Psoas muscle (tissue), 8 donors: ENCODE measurements around the gene CHCHD6. TPM values are rescaled to one million over a fixed set of nuclear protein-coding genes. Genes with fewer than 3 reads are reported as not detected.

Experiments used
- ATAC-seq, 4 donors: fragments of 200-7000 bp; cut with Tn5 transposase; one replicate each; pipeline ENCODE4 v1.9.1; 2020; ENCODE audit warnings: moderate library complexity in 3 of 4, mild to moderate bottlenecking in 2 of 4
- DNase-seq, 2 donors: peaks; one replicate each; pipeline ENCODE4 v3.0.0-alpha.2; 2020
- H3K27ac ChIP-seq: fragments of 200-600 bp; one replicate; pipeline ENCODE4 v1.8.0; 2022
- H3K27me3 ChIP-seq, 3 donors: fragments of 200-600 bp in 1 of 3; one replicate each; pipeline versions ENCODE4 v1.6.1 to v1.8.0; 2013 to 2022; ENCODE audit warnings: low read length in 2 of 3, mild to moderate bottlenecking in 2 of 3, moderate library complexity in 1 of 3; ENCODE audit not compliant: insufficient read depth in 3 of 3
- H3K36me3 ChIP-seq, 2 donors: fragments of 200-600 bp in 1 of 2; one replicate each; pipeline versions ENCODE4 v1.6.1 to v1.8.0; 2013 to 2022; ENCODE audit warnings: low read depth in 1 of 2, mild to moderate bottlenecking in 1 of 2, moderate library complexity in 1 of 2; ENCODE audit not compliant: insufficient read depth in 1 of 2
- H3K4me1 ChIP-seq: fragments of 200-600 bp; one replicate; pipeline ENCODE4 v1.8.0; 2022
- H3K4me3 ChIP-seq: fragments of 200-600 bp; one replicate; pipeline ENCODE4 v1.8.0; 2022; ENCODE audit warnings: mild to moderate bottlenecking
- H3K9me3 ChIP-seq: fragments of 200-600 bp; one replicate; pipeline ENCODE4 v1.8.0; 2022
- CTCF ChIP-seq: fragments of 200-600 bp; IDR thresholded peaks from one replicate; pipeline ENCODE4 v1.8.0; 2022; ENCODE audit warnings: antibody characterized with exemption
- WGBS, 3 donors: extraction: QIAGEN DNeasy Blood & Tissue Kit; methylation state at CpG; one replicate each; pipeline versions ENCODE4 v1.1.6 to v1.1.7; 2013; 5-methylcytosine and 5-hydroxymethylcytosine counted together
- intact Hi-C, 2 donors: fragments of 100-400 bp; cut with DNase I; formaldehyde crosslinking; loops; one replicate each; pipeline versions ENCODE4 v1.11.0 to v1.14.2; 2022
- long read RNA-seq, 2 donors: library from polyadenylated mRNA; unstranded; transcript quantifications; one replicate each; pipeline ENCODE4 v2.0.0, GENCODE V29; 2021
- polyA plus RNA-seq, 3 donors: library from polyadenylated mRNA; stranded (reverse); fragments of 200-250 nt; gene quantifications; one replicate each; pipeline ENCODE4 v1.2.3, GENCODE V29; 2013
- total RNA-seq, 4 donors: library from RNA; stranded (reverse); fragmentation: NEBNext Ultra II Directional in 2 of 4; extraction: Animal tissue kit (Norgen Biotek cat#: 25700) in 2 of 4; gene quantifications; one replicate each; pipeline versions ENCODE4 v1.2.1 to v1.2.4, GENCODE V29; 2021 to 2023
- donor health status: healthy with polysubstance abuse.
- donor health status: DM: no; HTN: no; CAD: no; lungs with moderate emphysema.
- donor health status: Bipolar disorder and iron deficiency.
- donor health status: healthy.
- donor health status: DM: yes; HTN: yes; CAD: no.
- donor health status: DM: no; HTN: no; CAD: no.
- donor health status: DM: no; HTN: no; CAD: no.
- donor health status: DM: yes; HTN: yes; CAD: no.

Gene CHCHD6
- total RNA-seq (1 to 10 TPM; 2.4 to 3.5 (median 2.9) TPM), polyA plus RNA-seq (10 to 100 TPM in 1 of 3 donors, 1 to 10 TPM in 2; 3.8 to 13.8 (median 4.8) TPM)
- long read RNA-seq, donor 1, partial matches to known transcripts: 0 of 4 reads
- long read RNA-seq, donor 1, other reads (novel, unspliced or antisense): 2 of 4 reads
- long read RNA-seq, donor 2, partial matches to known transcripts: 0 of 4 reads
- long read RNA-seq, donor 2, other reads (novel, unspliced or antisense): 2 of 4 reads

GRCh38 chr3:126703512-126704493 is at the start of gene CHCHD6:
Gene CHCHD6, plus strand, starts transcription at chr3:126704240. Its CDS starts 73 bp downstream, at chr3:126704313.
- no peak within 1 kb of the TSS for H3K27ac ChIP-seq

GRCh38 chr3:126654571-126655383 is 49.3 kb upstream of the CHCHD6 start, which contains the start of gene TXNRD3:
Gene TXNRD3, minus strand, starts transcription at chr3:126655124.
- intact Hi-C loops: loop anchor here in 1 of 2 donors (10.0 kb wide), 1 partner anchor 130 kb away; the partner anchor contains the start of gene CHST13
- peaks cover 0 to 4% of the 10 kb centered on the region in 2 donors for H3K36me3 ChIP-seq
- ATAC-seq: peak; percentile 95 to 99 (median 97)
- DNase-seq: peak; percentile 84 to 89
- H3K4me3 ChIP-seq: peak within 1 kb of the TSS; percentile 87
- 1% methylated on average over 63 to 102 of the region's 102 CpGs for WGBS, 3 donors
- TF ChIP-seq CTCF: peak; percentile 12
- peak within 1 kb of the TSS; percentile 95 for H3K27ac ChIP-seq
- H3K27me3 ChIP-seq: no peaks in the 10 kb centered on the region
- H3K4me1 ChIP-seq: peaks cover 13% of the 10 kb centered on the region
- H3K9me3 ChIP-seq: no peaks in the 10 kb centered on the region

More at GRCh38 chr3:126703512-126704493, at the start of gene CHCHD6:
- peak; percentile 10 for TF ChIP-seq CTCF
- 2 to 3% (median 2%) methylated on average over 48 to 69 of the region's 69 CpGs for WGBS, 3 donors
- H3K4me3 ChIP-seq: peak within 1 kb of the TSS; percentile 80
- peak; percentile 99 to 100 (median 99) for ATAC-seq
- peak; percentile 95 to 98 for DNase-seq
- no peaks in the 10 kb centered on the region for H3K36me3 ChIP-seq
- H3K9me3 ChIP-seq: no peaks in the 10 kb centered on the region
- peaks cover 0 to 8% (median 1%) of the 10 kb centered on the region in 3 donors for H3K27me3 ChIP-seq
- H3K4me1 ChIP-seq: peaks cover 10% of the 10 kb centered on the region
- intact Hi-C loops: no loop called here

GRCh38 chr3:126655887-126656286 is 48.2 kb upstream of the CHCHD6 start:
- Histone ChIP-seq H3K4me1 (peaks cover 13% of the 10 kb centered on the region), H3K36me3 (peaks cover 0 to 4% of the 10 kb centered on the region in 2 donors), H3K27ac (no peak overlapping the region), H3K27me3 (peaks cover 0 to 6% (median 0%) of the 10 kb centered on the region in 3 donors), H3K9me3 (no peaks in the 10 kb centered on the region), H3K4me3 (no peak overlapping the region)
- no peak for ATAC-seq
- 88 to 93% (median 90%) methylated on average over 11 of the region's 11 CpGs for WGBS, 3 donors
- no peak for DNase-seq
- no peak for TF ChIP-seq CTCF
- intact Hi-C loops: loop anchor here in 1 of 2 donors (10.0 kb wide), 1 partner anchor 131 kb away; the partner anchor contains the start of gene CHST13
